ENCODE measurements around the gene NDC80.
"Not testable (repeated sequence)": the region's sequence is repeated elsewhere in the genome, so short reads cannot be mapped to it uniquely, and the experiment has no call there.

The NDC80 gene

DNA sequence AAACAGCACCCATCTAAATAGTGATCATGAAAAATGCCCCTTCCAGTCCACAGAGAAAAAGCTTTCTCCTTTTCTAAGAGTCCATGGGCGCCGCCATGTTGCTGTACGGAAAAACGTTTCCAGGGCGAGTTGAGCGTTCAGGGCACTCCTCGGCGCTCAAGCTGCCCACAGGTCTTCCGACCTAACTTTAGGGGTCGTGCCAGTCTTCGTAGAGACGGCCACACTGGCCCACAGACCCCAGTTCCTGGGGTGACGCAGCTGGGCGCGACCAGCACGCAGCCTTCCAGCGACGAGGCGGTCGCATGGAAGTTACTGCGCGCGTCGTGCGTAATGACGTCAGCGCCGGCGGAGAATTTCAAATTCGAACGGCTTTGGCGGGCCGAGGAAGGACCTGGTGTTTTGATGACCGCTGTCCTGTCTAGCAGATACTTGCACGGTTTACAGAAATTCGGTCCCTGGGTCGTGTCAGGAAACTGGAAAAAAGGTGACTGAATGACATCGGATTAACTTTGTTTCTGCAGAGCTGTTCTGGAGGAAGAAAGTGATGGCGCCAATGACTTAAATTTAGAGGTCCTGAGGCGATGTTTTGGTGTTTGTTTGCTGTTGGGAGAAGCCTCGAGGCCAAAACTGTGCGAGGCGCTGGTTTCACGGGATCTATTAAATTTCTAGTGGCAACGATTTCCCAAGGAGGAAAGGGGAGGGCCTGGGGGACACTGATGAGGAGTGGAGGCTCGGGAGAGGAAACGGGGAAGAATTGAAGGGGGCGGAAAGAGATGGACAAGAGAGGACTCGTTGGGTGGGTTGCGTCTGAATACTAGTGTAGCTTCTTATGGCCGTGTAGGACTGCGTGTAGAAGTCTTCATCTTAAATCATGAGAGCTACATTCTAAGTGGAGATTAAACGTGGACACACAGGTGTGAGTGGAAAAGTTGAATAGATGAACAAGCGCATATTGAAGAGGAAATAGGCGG, at the start of gene NDC80, which contains the start of gene METTL4:
Gene NDC80, plus strand, starts transcription at position 358 of the 971 bp plus-strand sequence. CDS start 1,429 bp downstream, outside the sequence.
Gene METTL4, minus strand, starts transcription at position 306 of the 971 bp plus-strand sequence. CDS start 4,289 bp downstream, outside the sequence.
- peak; percentile 78 to 82 for DNase-seq (ENCODE audit: low read depth in 2 of 2)

DNA sequence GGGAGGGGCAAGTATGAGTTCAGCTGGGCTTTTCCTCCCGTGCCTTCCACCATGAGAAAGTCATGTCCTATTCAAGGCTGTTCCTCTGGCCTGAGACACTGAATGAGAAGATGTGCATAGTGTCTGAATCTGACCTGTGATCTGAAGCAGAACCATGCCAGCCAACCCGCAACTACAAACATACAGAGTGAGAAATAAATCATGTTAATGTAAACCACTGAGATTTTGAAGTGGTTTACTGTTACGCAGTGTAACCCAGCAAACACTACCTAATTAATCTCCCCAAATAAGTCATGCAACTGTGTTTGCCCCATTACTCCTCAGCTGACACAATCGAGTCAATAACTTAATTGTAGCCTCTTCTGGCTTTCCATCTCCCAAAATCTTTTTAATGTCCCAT, 49.2 kb upstream of the NDC80 start:
- no peak for DNase-seq (ENCODE audit: low read depth in 2 of 2)

DNA sequence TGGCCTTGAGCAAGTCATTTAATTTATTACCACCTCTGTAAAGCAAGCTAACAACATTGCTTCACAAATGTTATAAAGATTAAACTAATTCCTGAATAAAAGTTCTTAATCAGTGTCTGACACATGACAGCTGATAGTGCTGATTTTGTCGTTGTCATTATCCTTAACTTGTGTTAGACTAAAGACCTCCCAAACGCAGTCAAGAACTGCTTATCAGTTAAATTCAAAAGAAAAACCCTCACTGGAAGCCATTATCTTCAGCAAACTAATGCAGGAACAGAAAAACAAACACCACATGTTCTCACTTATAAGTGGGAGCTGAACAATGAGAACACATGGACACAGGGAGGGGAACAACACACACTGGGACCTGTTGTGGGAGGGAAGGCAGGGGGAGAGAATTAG, 46.6 kb upstream of the NDC80 start:
- DNase-seq (ENCODE audit: low read depth in 2 of 2), result not testable (repeated sequence)

- no peak for DNase-seq (ENCODE audit: low read depth in 2 of 2)
These were observed 45.0 kb upstream of the NDC80 start for GRCh38 chr18:2526329-2526728.

DNA sequence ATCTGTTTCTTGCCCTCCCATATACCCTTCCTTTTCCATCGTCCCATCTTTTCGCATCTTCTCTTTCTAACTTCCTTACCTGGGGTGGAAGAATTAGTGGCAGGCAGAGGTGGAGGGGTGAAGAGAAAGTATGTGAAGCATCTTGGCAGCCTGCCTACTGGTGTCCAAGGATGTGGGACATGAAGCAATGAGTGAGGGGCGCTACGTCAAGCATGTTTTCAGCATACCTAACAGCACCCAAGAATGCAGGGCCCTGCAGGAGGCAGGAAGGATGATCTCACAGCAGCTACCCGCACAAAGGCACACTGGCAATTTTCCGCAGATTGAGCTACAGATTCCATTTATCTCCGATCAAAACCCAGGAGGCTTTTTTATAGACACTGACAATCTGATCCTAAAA, 42.2 kb upstream of the NDC80 start:
- no peak for DNase-seq (ENCODE audit: low read depth in 2 of 2)

DNA sequence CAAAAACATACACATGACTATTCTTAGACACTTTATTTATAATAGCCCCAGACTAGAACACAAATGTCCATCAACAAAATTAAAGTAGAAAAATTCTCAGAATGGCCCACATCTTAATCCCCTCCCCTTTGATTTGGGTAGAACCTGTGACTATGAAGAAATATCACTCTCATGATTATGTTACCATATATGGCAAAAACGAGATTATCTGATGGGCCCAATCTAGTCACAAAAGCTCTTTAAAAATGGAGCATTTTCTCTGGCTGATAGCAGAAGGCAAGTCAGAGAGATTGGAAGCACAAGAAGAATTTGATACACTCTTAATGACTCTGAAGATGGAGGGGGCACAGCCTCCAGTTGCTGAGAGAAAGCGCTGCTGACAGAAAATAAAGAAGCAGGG, 39.6 kb upstream of the NDC80 start:
- DNase-seq (ENCODE audit: low read depth in 2 of 2), result no peak

DNA sequence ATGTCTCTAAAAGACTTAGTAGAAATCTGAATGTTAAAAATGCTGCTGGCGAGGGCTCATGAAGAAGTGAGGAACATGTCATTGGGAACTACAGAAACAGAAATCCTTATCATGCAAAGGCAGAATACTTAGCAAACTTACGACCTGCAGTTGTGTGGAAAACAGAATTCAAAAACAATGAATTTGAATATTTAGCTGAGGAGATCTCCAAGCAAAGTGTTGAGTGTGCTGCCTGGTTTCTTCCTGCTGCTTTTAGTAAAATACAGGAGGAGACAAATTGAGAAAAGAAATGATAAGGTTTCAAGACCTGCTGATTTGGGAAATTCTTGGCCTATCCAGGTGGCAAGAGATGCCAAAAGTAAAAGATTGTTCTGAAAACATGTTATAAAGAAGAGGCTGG, 38.6 kb upstream of the NDC80 start:
- no peak for DNase-seq (ENCODE audit: low read depth in 2 of 2)

DNA sequence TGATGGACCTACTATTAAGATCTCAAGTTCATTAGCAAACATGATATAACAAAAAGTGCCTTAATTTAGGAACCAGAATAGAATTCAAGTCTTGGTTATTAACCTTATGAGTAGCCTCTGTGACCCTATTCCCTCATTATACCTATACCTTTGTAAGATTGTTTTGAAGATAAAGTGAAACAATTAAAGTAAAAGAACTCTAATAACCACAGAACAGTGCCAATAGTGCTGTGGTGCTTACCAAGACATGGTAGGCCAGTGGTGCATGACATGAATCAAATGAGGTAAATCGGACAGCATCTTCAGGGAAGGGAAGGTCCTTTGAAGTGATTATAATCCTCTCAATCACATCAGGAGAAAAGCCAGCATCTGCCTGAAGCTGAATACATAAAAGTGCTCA, 36.5 kb upstream of the NDC80 start:
- DNase-seq (ENCODE audit: low read depth in 2 of 2), result no peak

GRCh38 chr18:2535419-2535910, 35.9 kb upstream of the NDC80 start:
- no peak for DNase-seq (ENCODE audit: low read depth in 2 of 2)

- no peak for DNase-seq (ENCODE audit: low read depth in 2 of 2)
These were observed 35.3 kb upstream of the NDC80 start for GRCh38 chr18:2536063-2536462.

GRCh38 chr18:2536493-2536892, 34.9 kb upstream of the NDC80 start:
- no peak for DNase-seq (ENCODE audit: low read depth in 2 of 2)

DNA sequence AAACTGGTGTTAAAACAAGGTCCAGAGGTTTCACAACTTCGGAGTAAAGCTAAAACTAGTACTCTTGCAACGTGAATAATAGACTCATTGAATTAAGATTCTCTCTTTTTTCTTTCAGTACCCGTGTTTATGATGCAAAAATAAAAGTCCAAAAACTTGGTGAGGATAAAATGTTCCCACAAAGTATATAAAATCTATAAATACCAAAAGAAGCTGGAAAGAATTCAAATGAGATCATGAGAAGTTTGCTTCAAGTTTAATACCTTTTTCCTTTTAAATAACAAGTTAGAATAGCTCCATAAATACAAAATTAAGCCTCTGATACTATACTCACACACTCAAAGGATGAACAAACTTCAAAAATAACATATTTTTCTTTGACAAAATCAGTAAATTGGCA, 34.1 kb upstream of the NDC80 start:
- no peak for DNase-seq (ENCODE audit: low read depth in 2 of 2)

- DNase-seq (ENCODE audit: low read depth in 2 of 2), result no peak
These were observed 33.1 kb upstream of the NDC80 start for GRCh38 chr18:2538236-2538635.

DNA sequence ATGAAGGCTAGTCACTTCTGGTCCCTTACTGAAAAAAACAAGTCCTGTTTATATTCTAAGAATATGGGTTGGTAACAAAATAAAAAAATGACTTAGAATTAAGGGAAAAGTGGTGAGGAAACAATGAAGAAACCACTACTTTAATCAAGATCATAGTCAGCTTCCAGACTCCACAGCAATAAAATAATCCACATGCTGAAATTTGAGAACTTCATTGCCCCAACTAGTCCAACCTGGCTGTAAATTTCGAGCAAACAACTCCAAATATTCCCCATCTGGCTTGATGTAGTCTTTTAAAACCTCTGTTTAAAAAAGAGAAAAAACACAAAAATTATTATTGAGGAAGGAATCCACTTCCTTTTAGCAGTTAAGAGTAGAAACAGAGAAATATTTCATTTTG, 32.5 kb upstream of the NDC80 start:
- DNase-seq (ENCODE audit: low read depth in 2 of 2), result no peak

DNA sequence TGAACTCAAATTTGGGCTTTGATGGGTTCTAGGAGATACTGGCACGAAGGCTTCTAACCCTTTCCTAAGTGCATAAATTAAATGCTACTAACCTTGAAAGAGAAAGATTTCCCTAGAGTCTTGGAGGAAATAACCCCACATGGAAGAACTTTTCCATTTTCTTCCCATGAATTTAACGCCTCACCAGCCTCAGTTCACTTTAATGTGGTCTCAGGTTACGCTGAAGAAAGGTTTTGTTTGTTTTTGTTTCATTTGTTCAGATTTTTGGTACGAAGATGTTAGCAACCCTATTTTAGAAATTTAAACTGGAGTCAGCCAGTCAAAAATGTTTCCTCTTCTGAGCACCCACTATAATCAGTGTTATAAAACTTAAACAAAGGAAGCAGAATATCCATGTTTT, 30.8 kb upstream of the NDC80 start:
- no peak for DNase-seq (ENCODE audit: low read depth in 2 of 2)

- DNase-seq (ENCODE audit: low read depth in 2 of 2), result not testable (repeated sequence)
These were observed 29.3 kb upstream of the NDC80 start for GRCh38 chr18:2541925-2542563.

- no peak for DNase-seq (ENCODE audit: low read depth in 2 of 2)
These were observed 26.2 kb upstream of the NDC80 start for GRCh38 chr18:2545155-2545554.

- DNase-seq (ENCODE audit: low read depth in 2 of 2), result no peak
These were observed 23.8 kb upstream of the NDC80 start for GRCh38 chr18:2547477-2548087.

GRCh38 chr18:2549462-2549861, 21.9 kb upstream of the NDC80 start:
- no peak for DNase-seq (ENCODE audit: low read depth in 2 of 2)

DNA sequence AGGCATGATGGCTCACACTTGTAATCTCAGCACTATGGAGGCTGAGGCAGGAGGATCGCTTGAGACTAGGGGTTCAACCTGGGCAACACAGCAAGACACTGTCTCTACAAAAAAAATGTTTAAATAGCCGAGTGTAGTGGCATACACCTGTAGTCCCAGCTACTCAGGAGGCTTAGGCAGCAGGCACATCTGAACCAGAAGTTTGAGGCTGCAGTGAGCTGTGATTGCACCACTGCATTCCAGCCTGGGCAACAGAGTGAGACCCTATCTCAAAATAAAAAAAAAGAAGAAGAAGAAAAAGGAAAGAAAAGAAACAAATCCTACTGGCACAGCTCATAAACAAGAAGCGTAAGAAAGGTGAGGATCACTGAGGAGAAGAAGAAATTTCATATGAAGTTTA, 19.9 kb upstream of the NDC80 start:
- DNase-seq (ENCODE audit: low read depth in 2 of 2), result no peak

- DNase-seq (ENCODE audit: low read depth in 2 of 2), result no peak
These were observed 16.7 kb upstream of the NDC80 start for GRCh38 chr18:2554696-2555095.

GRCh38 chr18:2555895-2556294, 15.5 kb upstream of the NDC80 start:
- no peak for DNase-seq (ENCODE audit: low read depth in 2 of 2)
